Measurements from ENCODE around the gene THAP2. TPM values are rescaled to one million over a fixed set of nuclear protein-coding genes. Genes with fewer than 3 reads are reported as not detected.

The THAP2 gene
- polyA plus RNA-seq, 2 of the 4 experiments (the other 2 are of a cell fraction) = 3.6 to 8.5 TPM

DNA sequence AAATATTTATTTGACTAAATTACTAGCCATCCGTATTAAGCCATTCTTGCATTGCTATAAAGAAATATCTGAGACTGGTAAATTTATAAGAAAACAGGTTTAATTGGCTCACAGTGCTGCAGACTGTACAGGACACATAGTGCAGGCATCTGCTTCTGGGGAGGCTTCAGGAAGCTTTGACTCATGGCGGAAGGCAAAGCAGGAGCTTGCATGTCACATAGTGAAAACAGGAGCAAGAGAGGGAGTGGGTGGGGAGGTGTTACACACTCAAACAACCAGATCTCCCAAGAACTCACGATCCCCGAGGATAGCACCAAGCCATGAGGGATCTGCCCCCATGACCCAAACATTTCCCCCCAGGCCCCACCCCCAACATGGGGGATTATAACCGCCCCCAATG lies 63.9 kb downstream of the THAP2 start:
- FAIRE-seq = no peak
- CTCF ChIA-PET = no interaction called here
- no peak for DNase-seq (ENCODE audit: low read depth in 1 of 2, low spot score in 1 of 2)
- POLR2A ChIA-PET = interaction anchor here (0.9 kb wide), 1 partner anchor 42 kb away, joined by 4 read pairs; the partner anchor contains the start of gene TMEM19
- TF ChIP-seq EP300 (IDR thresholded peaks at IDR 0.05) (no peak), CHD4 (IDR thresholded peaks at IDR 0.05; ENCODE audit: borderline replicate concordance) (no peak), CHD2 (IDR thresholded peaks at IDR 0.05; ENCODE audit: low read length, partially characterized antibody) (no peak), NR3C1 (IDR thresholded peaks at IDR 0.05) (no peak), ESRRA (IDR thresholded peaks at IDR 0.05; ENCODE audit: borderline replicate concordance, low read length) (no peak), SREBF2 (IDR thresholded peaks at IDR 0.05) (no peak), POLR2AphosphoS2 (conservative IDR thresholded peaks at IDR 0.05; ENCODE audit: low read length) (no peak), MYC (IDR thresholded peaks at IDR 0.05; ENCODE audit: borderline replicate concordance, low read length) (no peak), TP53 (CRISPR knock-in tag; IDR thresholded peaks at IDR 0.05) (no peak)
- TF ChIP-seq, protein P1, sequence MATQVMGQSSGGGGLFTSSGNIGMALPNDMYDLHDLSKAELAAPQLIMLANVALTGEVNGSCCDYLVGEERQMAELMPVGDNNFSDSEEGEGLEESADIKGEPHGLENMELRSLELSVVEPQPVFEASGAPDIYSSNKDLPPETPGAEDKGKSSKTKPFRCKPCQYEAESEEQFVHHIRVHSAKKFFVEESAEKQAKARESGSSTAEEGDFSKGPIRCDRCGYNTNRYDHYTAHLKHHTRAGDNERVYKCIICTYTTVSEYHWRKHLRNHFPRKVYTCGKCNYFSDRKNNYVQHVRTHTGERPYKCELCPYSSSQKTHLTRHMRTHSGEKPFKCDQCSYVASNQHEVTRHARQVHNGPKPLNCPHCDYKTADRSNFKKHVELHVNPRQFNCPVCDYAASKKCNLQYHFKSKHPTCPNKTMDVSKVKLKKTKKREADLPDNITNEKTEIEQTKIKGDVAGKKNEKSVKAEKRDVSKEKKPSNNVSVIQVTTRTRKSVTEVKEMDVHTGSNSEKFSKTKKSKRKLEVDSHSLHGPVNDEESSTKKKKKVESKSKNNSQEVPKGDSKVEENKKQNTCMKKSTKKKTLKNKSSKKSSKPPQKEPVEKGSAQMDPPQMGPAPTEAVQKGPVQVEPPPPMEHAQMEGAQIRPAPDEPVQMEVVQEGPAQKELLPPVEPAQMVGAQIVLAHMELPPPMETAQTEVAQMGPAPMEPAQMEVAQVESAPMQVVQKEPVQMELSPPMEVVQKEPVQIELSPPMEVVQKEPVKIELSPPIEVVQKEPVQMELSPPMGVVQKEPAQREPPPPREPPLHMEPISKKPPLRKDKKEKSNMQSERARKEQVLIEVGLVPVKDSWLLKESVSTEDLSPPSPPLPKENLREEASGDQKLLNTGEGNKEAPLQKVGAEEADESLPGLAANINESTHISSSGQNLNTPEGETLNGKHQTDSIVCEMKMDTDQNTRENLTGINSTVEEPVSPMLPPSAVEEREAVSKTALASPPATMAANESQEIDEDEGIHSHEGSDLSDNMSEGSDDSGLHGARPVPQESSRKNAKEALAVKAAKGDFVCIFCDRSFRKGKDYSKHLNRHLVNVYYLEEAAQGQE (IDR thresholded peaks at IDR 0.05) = no peak
- no peak overlapping the region for H3K4me3 ChIP-seq
- H3K4me1 ChIP-seq = no peaks in the 10 kb centered on the region
- 65% methylated on average over 5 of the region's 5 CpGs for WGBS (ENCODE audit: missing lambda C conversion rate)
- ATAC-seq = no peak
- no peak overlapping the region for H3K4me2 ChIP-seq
- H3K9me3 ChIP-seq = no peaks in the 10 kb centered on the region
- no peak overlapping the region for H3K27ac ChIP-seq

Small RNA genes within 50 kb of the gene (small RNA-seq; reads per million reads assigned to genes)
- 0 reads per million in 6 experiments for gene RF00560

Other genes with a start within 250 kb of the THAP2 start
- gene LGR5, start 224.5 kb upstream of the THAP2 start, polyA plus RNA-seq (2011; rRNA removed) = not detected in 2 replicates
- gene LGR5, start 224.5 kb upstream of the THAP2 start, polyA plus RNA-seq (2017; fragmentation: RNase III; extraction: RNeasy Plus Mini Kit Qiagen cat#74134 plus additional on column Dnase treatment) = not detected in 3 replicates
- gene ZFC3H1, start 453 bp upstream of the THAP2 start, polyA plus RNA-seq (2011; rRNA removed) = 45.2 and 58.3 TPM in 2 replicates
- gene ZFC3H1, start 453 bp upstream of the THAP2 start, polyA plus RNA-seq (2017; fragmentation: RNase III; extraction: RNeasy Plus Mini Kit Qiagen cat#74134 plus additional on column Dnase treatment) = 15.2 to 18.9 TPM (median 17.3 TPM) in 3 replicates
- gene TMEM19, start 21.8 kb downstream of the THAP2 start, polyA plus RNA-seq (2011; rRNA removed) = 62.8 and 78.8 TPM in 2 replicates
- gene TMEM19, start 21.8 kb downstream of the THAP2 start, polyA plus RNA-seq (2017; fragmentation: RNase III; extraction: RNeasy Plus Mini Kit Qiagen cat#74134 plus additional on column Dnase treatment) = 40.5 to 47.6 TPM (median 43.2 TPM) in 3 replicates
- gene RAB21, start 90.6 kb downstream of the THAP2 start, polyA plus RNA-seq (2011; rRNA removed) = 23.8 and 33.3 TPM in 2 replicates
- gene RAB21, start 90.6 kb downstream of the THAP2 start, polyA plus RNA-seq (2017; fragmentation: RNase III; extraction: RNeasy Plus Mini Kit Qiagen cat#74134 plus additional on column Dnase treatment) = 30.5 to 33.1 TPM (median 32.4 TPM) in 3 replicates
- 37.8 and 52.2 TPM in 2 replicates for gene TBC1D15, start 175.5 kb downstream of the THAP2 start, polyA plus RNA-seq (2011; rRNA removed)
- 34.8 to 42.2 TPM (median 41.9 TPM) in 3 replicates for gene TBC1D15, start 175.5 kb downstream of the THAP2 start, polyA plus RNA-seq (2017; fragmentation: RNase III; extraction: RNeasy Plus Mini Kit Qiagen cat#74134 plus additional on column Dnase treatment)